ENCODE measurements around the gene GRK1. TPM values are rescaled to one million over a fixed set of nuclear protein-coding genes. Genes with fewer than 3 reads are reported as not detected.

GRK1 gene
- total and polyA plus RNA-seq, 2 of the 8 experiments (the other 6 are each of a cell fraction or from before 2014, with no cell fraction given), result 0.12 TPM; not detected in 1

- 89% methylated on average over 13 of the region's 13 CpGs; no CpG with 5 or more reads in 1 of the 2 experiments for WGBS, 2 experiments (ENCODE audit: extremely low coverage in 1 of 2, insufficient coverage in 1 of 2, insufficient read length in 1 of 2, insufficient replicate concordance in 2 of 2, low coverage in 1 of 2, low lambda C conversion rate in 2 of 2, missing lambda C conversion rate in 1 of 2)
- Histone ChIP-seq H3K79me2 (ENCODE audit: control insufficient read depth in 1 of 2, insufficient read depth in 2 of 2, low read length in 2 of 2) (no peaks in the 10 kb centered on the region), H2BK15ac (ENCODE audit: low read length) (no peak overlapping the region), H3K56ac (replicated peaks; ENCODE audit: insufficient read length, low read depth, low read length) (no peak overlapping the region), H3K9ac (replicated peaks in 1 of 4; ENCODE audit: extremely low read depth in 1 of 4, low read depth in 3 of 4, low read length in 3 of 4) (no peak overlapping the region), H3K36me3 (ENCODE audit: control insufficient read depth in 2 of 4, insufficient read depth in 4 of 4, low read length in 3 of 4) (no peaks in the 10 kb centered on the region; a peak in 1 of 8 replicates), H4K91ac (replicated peaks; ENCODE audit: insufficient read length, low read length) (no peak overlapping the region), H3K4ac (replicated peaks; ENCODE audit: insufficient read length, low read depth, low read length) (no peak overlapping the region), H3K9me3 (ENCODE audit: insufficient read depth in 2 of 2, low read depth in 1 of 2, low read length in 1 of 2) (no peaks in the 10 kb centered on the region), H3K4me1 (replicated peaks in 1 of 4; ENCODE audit: control insufficient read depth in 3 of 4, insufficient read depth in 4 of 4, low read length in 3 of 4) (peaks cover 0 to 2% (median 0%) of the 10 kb centered on the region in 4 experiments; a peak in 2 of 7 replicates), H2AFZ (ENCODE audit: low read length) (no peak overlapping the region), H2AK5ac (ENCODE audit: low read depth, low read length) (no peak overlapping the region), H3K4me3 (ENCODE audit: extremely low read depth in 1 of 4, insufficient read depth in 2 of 4, low read depth in 3 of 4, low read length in 4 of 4) (no peak overlapping the region), H2BK12ac (ENCODE audit: low read depth, low read length) (no peak overlapping the region), H4K20me1 (replicated peaks in 1 of 2; ENCODE audit: control insufficient read depth in 1 of 2, insufficient read depth in 2 of 2, low read length in 2 of 2) (peaks cover 0 to 5% of the 10 kb centered on the region in 2 experiments), H3K23ac (ENCODE audit: insufficient read length) (no peak overlapping the region), H2BK5ac (ENCODE audit: low read depth, low read length) (no peak overlapping the region), H4K8ac (ENCODE audit: extremely low read depth, insufficient read depth, low read length) (no peak overlapping the region; the same call in 1 of the 2 replicates), H3K27ac (ENCODE audit: low read depth, low read length) (no peak overlapping the region), H2BK20ac (ENCODE audit: low read length) (no peak overlapping the region), H4K5ac (ENCODE audit: insufficient read length, low read depth, low read length) (no peak overlapping the region), H3K23me2 (ENCODE audit: low read depth, low read length) (peaks cover 5% of the 10 kb centered on the region; the same call in 1 of the 2 replicates), H3K27me3 (replicated peaks in 1 of 4; ENCODE audit: control insufficient read depth in 3 of 4, extremely low read depth in 1 of 4, insufficient read depth in 3 of 4, low read length in 3 of 4) (no peaks in the 10 kb centered on the region), H3K79me1 (ENCODE audit: low read depth, low read length) (no peaks in the 10 kb centered on the region), H3K14ac (ENCODE audit: insufficient read length) (no peak overlapping the region), H3K18ac (ENCODE audit: extremely low read depth, low read length) (no peak overlapping the region), H3K4me2 (ENCODE audit: insufficient read depth in 1 of 2, low read depth in 2 of 2, low read length in 2 of 2) (no peak overlapping the region), H2BK120ac (replicated peaks; ENCODE audit: low read depth, low read length) (no peak overlapping the region)
- CTCF ChIA-PET (ENCODE audit: partially characterized antibody), result interaction anchor here (3.7 kb wide), 1 partner anchor 55 kb away, joined by 19 read pairs; no protein-coding TSS in a partner anchor
- TF ChIP-seq SP2 (IDR thresholded peaks at IDR 0.05; ENCODE audit: low read length), result no peak
- no peak for TF ChIP-seq NRF1 (IDR thresholded peaks at IDR 0.05; ENCODE audit: low read depth, low read length)
- TF ChIP-seq RFX5 (IDR thresholded peaks at IDR 0.05; ENCODE audit: borderline replicate concordance, low read depth, low read length), result no peak
- no peak for TF ChIP-seq ASH2L (IDR thresholded peaks at IDR 0.05; ENCODE audit: low read length)
- no peak for TF ChIP-seq NANOG (IDR thresholded peaks at IDR 0.05; ENCODE audit: insufficient read depth, low read depth, low read length, poor library complexity, severe bottlenecking)
- no peak for TF ChIP-seq TCF12 (IDR thresholded peaks at IDR 0.05; ENCODE audit: low read depth, low read length)
- no peak for TF ChIP-seq CTBP2 (IDR thresholded peaks at IDR 0.05; ENCODE audit: borderline replicate concordance, insufficient read depth, insufficient read length, low read length)
- no peak for TF ChIP-seq CBX8 (IDR thresholded peaks at IDR 0.05; ENCODE audit: borderline replicate concordance, low read depth, low read length)
- TF ChIP-seq KDM1A (IDR thresholded peaks at IDR 0.05; ENCODE audit: borderline replicate concordance, low read length), result no peak
- TF ChIP-seq RNF2 (IDR thresholded peaks at IDR 0.05; ENCODE audit: borderline replicate concordance, low read depth, low read length, missing control alignments, poor library complexity, severe bottlenecking), result no peak
- TF ChIP-seq SIRT6 (IDR thresholded peaks at IDR 0.05; ENCODE audit: low read length), result no peak
- TF ChIP-seq SP1 (IDR thresholded peaks at IDR 0.05; ENCODE audit: low read depth, low read length), result no peak
- no peak for TF ChIP-seq TAF1 (IDR thresholded peaks at IDR 0.05; ENCODE audit: low read depth, low read length)
- no peak for FAIRE-seq
- POLR2A ChIA-PET (ENCODE audit: partially characterized antibody), result no interaction called here
- DNase-seq (ENCODE audit: low read depth in 1 of 2, low spot score in 2 of 2), result no peak
Measured at GRCh38 chr13:113669231-113669754, 2.3 kb downstream of the GRK1 start.
